8988T (cell line): ENCODE data around the gene SHMT2.

ENCODE experiments used
- DNase-seq: peaks from one replicate; pipeline ENCODE4 v3.0.0; 2011

SHMT2 gene

DNA sequence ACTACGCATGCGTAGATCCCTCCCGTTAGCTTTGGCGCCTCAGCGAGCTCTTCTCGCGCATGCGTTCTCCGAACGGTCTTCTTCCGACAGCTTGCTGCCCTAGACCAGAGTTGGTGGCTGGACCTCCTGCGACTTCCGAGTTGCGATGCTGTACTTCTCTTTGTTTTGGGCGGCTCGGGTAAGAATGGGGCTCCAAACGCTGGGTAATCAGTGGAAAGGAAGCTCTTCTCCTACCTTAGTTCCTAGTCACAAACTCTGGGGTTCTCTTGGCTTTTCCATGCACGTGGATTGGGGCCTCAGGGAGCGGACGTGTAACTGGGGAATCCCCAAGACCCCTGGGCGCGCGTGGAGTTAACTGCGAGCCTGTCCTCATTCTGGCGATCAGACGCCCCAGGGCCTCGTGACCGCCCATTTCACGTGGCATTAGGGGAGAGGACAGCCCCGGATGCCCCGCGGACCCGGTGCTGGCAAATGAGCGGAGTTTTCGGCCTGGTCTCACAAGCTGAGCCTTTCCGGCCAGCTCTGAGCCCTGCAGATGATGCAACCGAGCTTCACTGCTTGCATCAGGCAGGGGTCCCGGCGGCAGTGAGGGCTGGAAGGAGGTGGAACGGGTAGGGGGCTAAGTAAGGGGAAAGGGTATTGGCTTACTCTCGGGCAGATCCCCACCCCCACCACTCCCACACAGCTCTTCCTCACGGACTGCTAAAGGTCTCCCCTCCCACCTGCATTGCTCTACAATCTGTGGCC lies at the start of gene SHMT2:
SHMT2 (plus strand) TSS at position 78 of the 747 bp plus-strand sequence; CDS start at position 146, 68 bp downstream.
- DNase-seq, result peak; percentile 98

DNA sequence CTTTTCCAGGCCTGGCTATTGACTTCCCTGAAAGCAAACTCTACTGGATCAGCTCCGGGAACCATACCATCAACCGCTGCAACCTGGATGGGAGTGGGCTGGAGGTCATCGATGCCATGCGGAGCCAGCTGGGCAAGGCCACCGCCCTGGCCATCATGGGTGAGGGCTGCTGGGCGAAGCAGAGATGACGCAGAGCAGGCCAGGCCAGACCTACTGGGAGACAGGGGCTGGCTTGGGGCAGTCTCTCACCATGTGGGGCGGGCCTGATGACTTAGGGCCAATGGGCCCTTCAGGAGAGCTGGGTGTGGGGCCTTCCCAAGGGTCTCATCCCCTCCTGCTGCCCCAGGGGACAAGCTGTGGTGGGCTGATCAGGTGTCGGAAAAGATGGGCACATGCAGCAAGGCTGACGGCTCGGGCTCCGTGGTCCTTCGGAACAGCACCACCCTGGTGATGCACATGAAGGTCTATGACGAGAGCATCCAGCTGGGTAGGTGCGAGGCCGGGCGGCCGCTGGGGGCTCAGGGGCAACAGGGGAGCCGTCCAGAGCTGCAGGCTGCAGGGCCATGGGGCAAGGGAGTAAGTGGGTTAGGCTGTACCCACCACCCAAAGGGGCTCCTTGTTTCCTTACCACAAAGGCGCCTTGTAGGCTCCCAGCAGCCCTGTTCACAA lies 49.1 kb upstream of the SHMT2 start:
- DNase-seq, result no peak

DNA sequence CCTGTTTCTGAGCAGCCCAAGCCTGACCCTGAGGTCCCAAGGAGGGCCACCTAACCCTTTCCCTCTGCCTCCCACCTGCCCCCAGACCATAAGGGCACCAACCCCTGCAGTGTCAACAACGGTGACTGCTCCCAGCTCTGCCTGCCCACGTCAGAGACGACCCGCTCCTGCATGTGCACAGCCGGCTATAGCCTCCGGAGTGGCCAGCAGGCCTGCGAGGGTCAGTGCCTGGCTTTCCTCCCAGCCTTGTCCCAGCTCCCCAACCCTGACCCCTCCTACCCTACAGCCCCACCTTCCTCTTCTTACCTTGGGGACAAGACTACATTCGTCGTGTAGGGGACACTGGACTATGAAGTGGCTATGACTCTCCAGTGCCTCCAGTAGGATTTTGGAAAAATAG lies 48.4 kb upstream of the SHMT2 start:
- DNase-seq, result no peak

DNA sequence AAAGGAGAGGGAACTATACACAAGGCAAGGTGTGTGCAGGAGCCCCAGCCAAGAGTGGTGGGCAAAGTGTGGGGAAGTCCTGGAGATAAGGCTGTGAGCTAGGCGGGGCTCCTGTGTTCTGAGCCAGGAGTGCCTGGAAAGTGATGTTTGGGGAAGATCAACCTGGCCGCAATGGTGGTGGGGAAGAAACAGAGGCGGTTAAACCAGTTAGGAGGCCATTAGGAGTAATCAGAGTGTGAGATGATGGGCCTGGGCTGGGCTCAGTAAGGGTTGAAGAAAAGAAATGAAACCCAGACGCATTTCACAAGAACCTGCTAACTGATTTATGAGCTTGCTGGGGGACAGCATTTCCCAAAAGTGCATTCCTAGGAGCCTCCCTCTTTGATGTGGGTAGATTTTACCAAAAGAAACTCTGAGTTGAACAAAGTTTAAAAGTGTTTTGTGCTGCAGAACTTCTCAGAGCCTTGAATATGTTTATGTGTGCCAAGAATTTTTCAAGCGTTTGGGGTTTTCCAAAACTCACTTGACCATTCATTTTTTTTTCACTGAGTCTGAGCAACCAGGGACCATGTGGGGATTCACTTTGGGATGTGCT lies 47.9 kb upstream of the SHMT2 start:
- no peak for DNase-seq

DNA sequence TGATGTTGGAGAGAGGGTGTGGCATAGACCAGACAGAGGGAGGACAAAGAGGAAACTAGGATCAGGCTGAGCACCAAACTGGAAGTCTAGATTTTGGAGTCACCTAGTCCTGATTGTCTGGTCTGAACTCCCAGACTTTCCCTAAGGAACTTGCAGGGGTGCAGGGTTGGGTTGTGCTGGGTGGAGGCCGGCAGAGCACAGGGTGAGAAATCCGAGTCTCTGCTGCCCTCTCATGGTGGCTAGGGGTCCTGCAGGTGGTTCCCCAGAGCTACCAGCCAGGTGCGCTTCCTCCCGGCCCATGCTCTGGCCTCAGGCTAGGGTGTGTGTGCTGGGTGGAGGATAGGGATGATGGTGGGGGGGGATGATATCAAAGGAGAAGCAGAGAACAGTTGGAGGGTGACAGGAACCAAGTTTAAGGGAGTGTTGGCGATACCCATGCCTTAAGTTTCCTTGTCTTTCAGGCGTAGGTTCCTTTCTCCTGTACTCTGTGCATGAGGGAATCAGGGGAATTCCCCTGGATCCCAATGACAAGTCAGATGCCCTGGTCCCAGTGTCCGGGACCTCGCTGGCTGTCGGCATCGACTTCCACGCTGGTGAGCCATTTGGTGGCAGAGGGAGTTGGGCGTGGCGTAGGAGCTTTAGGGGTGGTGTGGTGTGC lies 46.5 kb upstream of the SHMT2 start:
- peak; percentile 99 for DNase-seq

DNA sequence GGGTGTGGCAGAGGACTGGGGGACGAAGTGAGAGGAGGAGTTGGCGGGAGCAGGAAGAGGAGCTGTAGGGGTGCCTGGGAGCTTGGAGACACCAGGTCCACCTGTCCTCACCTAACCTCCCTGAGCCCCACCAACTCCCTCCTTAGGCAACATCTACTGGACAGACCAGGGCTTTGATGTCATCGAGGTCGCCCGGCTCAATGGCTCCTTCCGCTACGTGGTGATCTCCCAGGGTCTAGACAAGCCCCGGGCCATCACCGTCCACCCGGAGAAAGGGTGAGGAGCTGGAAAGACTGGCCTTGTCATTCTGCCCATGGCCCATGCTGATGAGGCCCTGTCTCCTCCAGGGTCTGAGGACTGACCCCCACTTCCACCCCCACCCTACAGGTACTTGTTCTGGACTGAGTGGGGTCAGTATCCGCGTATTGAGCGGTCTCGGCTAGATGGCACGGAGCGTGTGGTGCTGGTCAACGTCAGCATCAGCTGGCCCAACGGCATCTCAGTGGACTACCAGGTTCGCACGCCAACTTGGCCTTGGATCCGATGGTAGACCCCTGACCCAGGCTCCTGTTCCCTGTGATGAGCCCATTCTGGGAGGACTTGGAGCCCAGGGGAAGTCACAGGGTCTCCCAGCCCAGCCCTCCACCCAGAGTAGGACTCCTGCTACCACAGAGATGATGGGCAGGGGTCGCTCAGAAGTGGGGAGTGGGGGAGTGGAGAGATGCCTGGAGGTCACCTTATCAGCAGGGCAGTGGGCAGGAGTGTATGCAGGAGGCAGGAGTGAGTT lies 45.4 kb upstream of the SHMT2 start:
- no peak for DNase-seq

DNA sequence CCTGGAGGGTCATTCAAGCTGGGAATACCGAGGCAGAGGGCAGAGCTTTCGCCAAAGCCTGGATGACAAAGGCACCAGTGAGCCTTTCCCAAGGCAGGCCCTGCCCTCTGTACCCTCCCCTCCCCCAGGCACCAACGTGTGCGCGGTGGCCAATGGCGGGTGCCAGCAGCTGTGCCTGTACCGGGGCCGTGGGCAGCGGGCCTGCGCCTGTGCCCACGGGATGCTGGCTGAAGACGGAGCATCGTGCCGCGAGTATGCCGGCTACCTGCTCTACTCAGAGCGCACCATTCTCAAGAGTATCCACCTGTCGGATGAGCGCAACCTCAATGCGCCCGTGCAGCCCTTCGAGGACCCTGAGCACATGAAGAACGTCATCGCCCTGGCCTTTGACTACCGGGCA lies 44.1 kb upstream of the SHMT2 start:
- DNase-seq, result no peak

DNA sequence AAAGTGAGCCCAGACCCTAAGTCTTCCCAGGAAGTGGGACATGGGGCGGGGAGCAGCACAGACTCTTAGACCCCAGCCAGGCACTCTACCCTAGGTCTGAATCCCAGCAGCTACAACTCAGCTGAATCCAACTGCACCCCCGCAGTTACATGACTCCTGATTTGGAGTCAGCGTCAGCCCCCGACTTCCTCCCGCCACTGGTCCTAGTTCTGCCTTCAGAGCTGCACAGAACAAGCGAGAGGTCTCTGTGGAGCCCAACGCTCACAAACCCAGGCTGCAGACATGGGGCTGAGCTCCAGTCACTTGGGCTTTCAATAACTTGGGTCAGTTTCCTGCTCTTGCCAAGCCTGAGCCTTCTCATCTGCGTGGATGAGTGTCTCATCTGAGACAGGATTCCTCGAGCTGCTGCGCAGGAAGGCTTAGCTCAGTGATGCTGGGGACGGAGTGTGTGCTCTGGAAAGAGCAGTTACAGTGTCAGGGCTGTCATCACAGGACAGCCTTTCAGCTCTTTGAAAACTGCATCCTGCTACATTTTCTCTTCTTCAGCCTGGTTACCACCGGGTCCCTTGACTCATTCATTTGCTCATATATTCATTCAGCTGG lies 43.5 kb upstream of the SHMT2 start:
- no peak for DNase-seq

DNA sequence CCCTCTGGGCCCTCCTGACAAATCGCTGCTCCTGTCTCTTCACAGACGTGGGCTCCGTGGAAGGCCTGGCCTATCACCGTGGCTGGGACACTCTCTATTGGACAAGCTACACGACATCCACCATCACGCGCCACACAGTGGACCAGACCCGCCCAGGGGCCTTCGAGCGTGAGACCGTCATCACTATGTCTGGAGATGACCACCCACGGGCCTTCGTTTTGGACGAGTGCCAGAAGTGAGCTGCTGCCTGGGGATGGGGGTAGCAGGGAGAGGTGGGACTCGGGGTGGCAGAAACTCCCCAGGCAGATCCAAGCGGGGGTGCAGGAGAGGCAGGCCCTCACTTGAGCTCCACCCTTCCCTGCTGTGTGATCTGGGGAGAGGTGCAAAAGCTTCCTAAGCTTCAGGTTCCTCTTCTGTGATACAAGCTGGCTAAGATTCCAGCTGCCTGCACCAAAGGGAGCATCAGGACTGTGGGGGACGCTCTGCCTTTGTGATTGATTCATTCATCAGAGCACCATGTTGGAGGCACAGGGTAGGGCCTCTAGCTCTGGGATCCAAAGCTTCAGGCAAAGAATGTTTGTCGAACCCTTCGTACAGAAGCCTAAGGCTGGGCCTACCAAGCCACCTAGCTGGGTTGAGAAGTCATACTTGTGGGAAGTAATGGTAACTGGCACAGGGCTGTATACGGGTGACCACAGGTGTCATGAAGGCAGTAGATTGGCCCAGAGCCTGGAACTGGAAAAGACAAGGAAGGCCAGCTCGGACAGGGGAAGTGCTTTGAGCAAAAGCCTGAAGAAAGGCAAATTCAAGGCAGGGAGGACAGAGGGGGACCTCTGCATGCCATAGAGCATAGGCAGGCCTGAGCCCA lies 42.1 kb upstream of the SHMT2 start:
- DNase-seq, result no peak

DNA sequence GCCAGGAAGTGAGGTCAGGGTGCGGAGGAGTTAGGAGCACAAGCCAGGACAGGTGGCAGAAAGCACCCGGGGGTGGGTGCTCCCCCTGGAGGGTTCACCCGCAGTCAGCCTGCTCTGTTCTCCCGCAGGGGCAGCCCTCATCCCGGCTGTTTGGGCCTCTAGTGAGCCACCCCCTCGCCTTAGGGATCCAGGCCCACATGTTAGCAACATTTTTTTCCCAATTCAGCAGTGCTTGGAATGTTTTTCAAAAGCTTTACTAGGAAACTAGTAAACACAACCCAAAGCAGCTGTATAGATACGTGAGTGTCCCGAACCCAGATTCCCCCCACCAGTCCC lies 41.5 kb upstream of the SHMT2 start:
- no peak for DNase-seq

DNA sequence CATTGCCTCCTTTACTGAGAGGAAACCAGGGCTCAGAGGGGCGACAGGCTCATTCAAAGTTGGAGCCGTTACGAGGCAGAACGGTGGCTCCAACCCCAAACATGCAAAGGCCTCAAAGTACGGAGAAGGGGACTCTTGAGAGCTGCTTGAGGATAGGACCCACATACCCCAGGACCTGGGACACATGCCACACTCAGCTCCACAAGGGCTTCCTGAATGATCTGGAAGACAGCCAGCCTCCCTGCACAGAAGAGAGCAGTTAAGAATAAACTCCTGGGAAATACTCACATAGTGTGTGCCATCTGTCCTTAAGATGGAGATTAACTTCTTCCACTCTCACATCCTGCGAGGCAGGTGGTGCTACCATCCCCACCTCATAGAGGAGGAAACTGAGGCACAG lies 39.5 kb upstream of the SHMT2 start:
- no peak for DNase-seq

DNA sequence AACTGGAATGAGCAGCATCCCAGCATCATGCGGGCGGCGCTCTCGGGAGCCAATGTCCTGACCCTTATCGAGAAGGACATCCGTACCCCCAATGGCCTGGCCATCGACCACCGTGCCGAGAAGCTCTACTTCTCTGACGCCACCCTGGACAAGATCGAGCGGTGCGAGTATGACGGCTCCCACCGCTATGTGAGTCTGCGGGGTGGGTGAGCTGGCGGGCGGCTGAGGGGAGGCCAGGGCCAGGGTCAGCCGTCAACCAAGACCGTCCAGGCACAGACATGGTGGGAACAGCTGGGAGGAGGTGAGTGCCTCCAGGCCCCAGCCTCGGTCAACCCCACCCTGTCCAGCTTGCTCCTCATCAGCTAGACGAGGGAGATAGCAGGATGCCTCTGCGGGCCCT lies 38.7 kb upstream of the SHMT2 start:
- DNase-seq, result no peak

DNA sequence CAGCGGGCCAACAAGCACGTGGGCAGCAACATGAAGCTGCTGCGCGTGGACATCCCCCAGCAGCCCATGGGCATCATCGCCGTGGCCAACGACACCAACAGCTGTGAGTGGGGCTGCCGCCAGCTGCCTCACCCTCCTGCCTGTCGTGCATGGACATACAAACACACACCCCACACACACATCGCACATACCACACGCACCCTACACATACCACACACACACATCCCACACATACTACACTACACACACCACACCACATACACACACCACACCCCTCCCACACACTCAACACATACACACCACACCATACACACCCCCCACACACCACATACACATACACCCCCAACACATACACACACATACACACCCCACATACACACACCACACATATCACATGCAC lies 38.1 kb upstream of the SHMT2 start:
- no peak for DNase-seq

DNA sequence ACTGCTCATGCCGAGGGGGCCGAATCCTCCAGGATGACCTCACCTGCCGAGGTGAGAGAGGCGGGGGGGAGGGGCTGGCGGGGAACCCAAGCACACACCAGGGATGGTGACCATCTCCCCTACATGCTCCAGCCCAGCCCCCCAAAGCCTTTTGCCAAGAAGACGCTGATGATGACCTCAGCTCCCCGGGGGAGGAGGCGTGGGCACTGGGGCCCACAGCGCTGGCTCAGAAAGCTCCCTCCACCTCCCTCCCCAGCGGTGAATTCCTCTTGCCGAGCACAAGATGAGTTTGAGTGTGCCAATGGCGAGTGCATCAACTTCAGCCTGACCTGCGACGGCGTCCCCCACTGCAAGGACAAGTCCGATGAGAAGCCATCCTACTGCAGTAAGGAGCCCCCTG lies 36.6 kb upstream of the SHMT2 start:
- no peak for DNase-seq

DNA sequence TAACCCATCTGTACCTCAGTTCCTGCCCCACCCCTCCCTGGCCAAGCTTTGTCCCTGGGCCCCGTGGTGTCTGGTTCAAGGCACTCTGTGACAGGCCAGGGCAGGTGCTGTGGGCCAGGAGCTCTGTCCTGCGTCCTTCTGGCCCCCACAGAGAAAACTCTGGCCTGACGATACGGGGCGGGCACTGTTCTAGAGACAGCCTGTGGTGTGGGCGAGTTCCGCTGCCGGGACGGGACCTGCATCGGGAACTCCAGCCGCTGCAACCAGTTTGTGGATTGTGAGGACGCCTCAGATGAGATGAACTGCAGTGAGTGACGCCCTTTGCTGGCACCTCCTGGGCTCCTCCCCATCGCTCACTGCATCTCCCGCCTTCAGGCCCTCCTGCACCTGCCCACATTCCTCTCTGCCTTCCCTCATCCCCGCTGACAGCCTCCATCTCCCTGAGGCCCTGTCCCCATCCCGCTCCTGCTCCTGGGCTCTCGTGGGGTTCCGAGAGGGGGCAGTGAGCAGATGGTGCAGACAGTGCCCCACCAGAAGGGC lies 35.7 kb upstream of the SHMT2 start:
- no peak for DNase-seq

DNA sequence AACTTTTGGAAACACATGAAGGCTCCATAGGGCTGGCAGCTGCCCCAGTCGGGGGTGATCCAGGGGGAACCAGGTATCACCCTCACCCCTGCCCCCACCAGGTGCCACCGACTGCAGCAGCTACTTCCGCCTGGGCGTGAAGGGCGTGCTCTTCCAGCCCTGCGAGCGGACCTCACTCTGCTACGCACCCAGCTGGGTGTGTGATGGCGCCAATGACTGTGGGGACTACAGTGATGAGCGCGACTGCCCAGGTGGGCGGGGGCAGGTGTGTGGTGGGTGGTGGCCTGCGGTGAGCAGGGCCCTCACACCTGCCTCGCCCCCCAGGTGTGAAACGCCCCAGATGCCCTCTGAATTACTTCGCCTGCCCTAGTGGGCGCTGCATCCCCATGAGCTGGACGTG lies 35.3 kb upstream of the SHMT2 start:
- DNase-seq, result no peak

DNA sequence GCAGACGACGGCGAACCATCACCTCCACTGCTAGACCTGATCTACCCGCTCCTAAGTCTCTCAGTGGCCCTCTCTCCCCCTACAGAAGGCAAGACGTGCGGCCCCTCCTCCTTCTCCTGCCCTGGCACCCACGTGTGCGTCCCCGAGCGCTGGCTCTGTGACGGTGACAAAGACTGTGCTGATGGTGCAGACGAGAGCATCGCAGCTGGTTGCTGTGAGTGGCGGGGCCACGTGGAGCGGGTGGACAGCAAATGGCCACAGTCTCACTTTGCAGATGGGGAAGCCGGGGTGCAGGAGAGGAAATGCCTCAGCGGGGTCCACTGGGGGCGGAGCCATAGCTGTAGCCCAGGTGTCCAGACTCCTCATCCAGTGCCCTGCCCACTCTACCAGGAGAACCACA lies 34.3 kb upstream of the SHMT2 start:
- DNase-seq, result no peak

DNA sequence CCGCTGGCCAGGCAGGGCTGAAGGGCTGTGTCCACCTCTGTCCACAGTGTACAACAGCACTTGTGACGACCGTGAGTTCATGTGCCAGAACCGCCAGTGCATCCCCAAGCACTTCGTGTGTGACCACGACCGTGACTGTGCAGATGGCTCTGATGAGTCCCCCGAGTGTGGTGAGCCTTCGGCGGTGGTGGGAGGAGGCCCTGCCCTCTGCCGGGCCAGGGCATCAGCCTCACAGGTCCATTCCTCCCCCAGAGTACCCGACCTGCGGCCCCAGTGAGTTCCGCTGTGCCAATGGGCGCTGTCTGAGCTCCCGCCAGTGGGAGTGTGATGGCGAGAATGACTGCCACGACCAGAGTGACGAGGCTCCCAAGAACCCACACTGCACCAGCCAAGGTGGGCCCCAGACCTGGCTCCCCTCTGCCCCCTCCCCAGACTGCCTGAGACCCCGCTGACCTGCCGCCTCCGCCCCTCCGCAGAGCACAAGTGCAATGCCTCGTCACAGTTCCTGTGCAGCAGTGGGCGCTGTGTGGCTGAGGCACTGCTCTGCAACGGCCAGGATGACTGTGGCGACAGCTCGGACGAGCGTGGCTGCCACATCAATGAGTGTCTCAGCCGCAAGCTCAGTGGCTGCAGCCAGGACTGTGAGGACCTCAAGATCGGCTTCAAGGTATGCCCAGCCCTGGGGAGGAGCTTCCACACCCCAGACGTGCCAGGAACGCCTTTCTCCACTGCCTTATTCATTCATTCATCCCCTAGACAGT lies 33.7 kb upstream of the SHMT2 start:
- no peak for DNase-seq

DNA sequence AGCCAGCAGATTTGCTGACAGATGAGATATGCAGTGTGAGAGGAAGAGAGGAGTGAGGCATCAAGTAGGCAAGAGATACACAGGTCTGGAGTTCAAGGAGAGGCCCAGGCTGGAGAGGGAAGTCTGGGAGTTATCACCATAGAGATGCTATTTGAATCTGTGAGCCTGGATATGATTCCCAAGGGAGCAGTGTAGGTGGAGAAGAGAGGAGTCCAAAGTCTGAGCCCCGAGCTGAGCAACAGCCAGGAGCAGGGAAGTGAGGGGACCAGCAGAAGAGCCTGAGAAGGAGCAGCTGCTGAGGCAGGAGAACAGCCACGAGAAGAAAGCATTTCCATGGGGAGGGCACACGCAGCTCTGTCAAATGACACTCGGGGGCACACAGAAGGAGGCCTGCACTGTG lies 33.1 kb upstream of the SHMT2 start:
- no peak for DNase-seq

DNA sequence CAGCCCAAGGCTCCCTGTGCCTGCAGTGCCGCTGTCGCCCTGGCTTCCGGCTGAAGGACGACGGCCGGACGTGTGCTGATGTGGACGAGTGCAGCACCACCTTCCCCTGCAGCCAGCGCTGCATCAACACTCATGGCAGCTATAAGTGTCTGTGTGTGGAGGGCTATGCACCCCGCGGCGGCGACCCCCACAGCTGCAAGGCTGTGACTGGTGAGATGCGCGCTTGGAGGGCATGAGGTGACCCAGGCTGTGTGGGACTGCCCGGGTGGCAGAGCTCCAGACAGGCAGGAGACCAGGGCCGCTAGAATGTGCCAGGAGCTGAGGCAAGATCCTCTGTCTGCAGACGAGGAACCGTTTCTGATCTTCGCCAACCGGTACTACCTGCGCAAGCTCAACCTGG lies 32.6 kb upstream of the SHMT2 start:
- DNase-seq, result no peak

DNA sequence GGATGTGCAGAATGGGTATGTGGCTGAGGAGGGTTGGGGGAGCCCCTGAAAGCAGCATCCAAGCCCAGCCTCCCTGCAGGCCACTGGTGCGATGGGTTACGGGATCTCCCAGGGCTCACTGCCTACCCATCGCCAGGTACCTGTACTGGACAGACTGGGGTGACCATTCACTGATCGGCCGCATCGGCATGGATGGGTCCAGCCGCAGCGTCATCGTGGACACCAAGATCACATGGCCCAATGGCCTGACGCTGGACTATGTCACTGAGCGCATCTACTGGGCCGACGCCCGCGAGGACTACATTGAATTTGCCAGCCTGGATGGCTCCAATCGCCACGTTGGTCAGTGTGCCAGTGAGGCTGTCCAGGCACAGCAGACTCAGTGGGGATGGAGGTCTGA lies 31.2 kb upstream of the SHMT2 start:
- no peak for DNase-seq
